ENCODE results near the gene FOSL2.

FOSL2 gene

GRCh38 chr2:28430788-28431418 is 38.2 kb downstream of the FOSL2 start:
- H3K27ac ChIP-seq: no peak overlapping the region
- TF ChIP-seq CTCF (conservative IDR thresholded peaks at IDR 0.05): no peak

- TF ChIP-seq ZFX (IDR thresholded peaks at IDR 0.05) (no peak), CTCF (conservative IDR thresholded peaks at IDR 0.05) (no peak)
- H3K27ac ChIP-seq: no peak overlapping the region
Observed at GRCh38 chr2:28431741-28432140, 39.1 kb downstream of the FOSL2 start.

GRCh38 chr2:28432362-28432761 is 39.7 kb downstream of the FOSL2 start:
- no peak overlapping the region for H3K27ac ChIP-seq
- no peak for TF ChIP-seq ZFX (IDR thresholded peaks at IDR 0.05)

GRCh38 chr2:28433215-28433614 is 40.6 kb downstream of the FOSL2 start:
- TF ChIP-seq ZFX (IDR thresholded peaks at IDR 0.05): no peak
- no peak for TF ChIP-seq CTCF (conservative IDR thresholded peaks at IDR 0.05)

GRCh38 chr2:28433935-28434599 is 41.4 kb downstream of the FOSL2 start:
- no peak for TF ChIP-seq ZFX (IDR thresholded peaks at IDR 0.05)
- TF ChIP-seq CTCF (conservative IDR thresholded peaks at IDR 0.05): no peak
- no peak overlapping the region for H3K27ac ChIP-seq

More at GRCh38 chr2:28433215-28433614, 40.6 kb downstream of the FOSL2 start:
- H3K27ac ChIP-seq: no peak overlapping the region

GRCh38 chr2:28434600-28434989 is 41.9 kb downstream of the FOSL2 start:
- H3K27ac ChIP-seq: no peak overlapping the region
- no peak for TF ChIP-seq ZFX (IDR thresholded peaks at IDR 0.05)
- no peak for TF ChIP-seq CTCF (conservative IDR thresholded peaks at IDR 0.05)

- no peak overlapping the region for H3K27ac ChIP-seq
- no peak for TF ChIP-seq CTCF (conservative IDR thresholded peaks at IDR 0.05)
- TF ChIP-seq ZFX (IDR thresholded peaks at IDR 0.05): no peak
Observed at GRCh38 chr2:28435241-28435640, 42.6 kb downstream of the FOSL2 start.

Measured in C4-2B (cell line).